GM23338 (cell line): ENCODE results near the gene DAB2.

Source experiments
- CREB1 ChIP-seq: fragments of 250-450 bp; sonication (Bioruptor Pico); IDR thresholded peaks from 2 replicates; pipeline ENCODE4 v1.5.0; 2020; ENCODE audit warnings: low read depth, mild to moderate bottlenecking, moderate library complexity
- EZH2 ChIP-seq: fragments of 200-600 bp; sonication (generic); IDR thresholded peaks from one replicate; pipeline ENCODE4 v1.8.0; 2017; ENCODE audit warnings: antibody characterized with exemption, mild to moderate bottlenecking, low read depth; ENCODE audit not compliant: unreplicated experiment
- ZNF114 ChIP-seq: fragments of 250-450 bp; sonication (Bioruptor Pico); IDR thresholded peaks from 2 replicates; pipeline ENCODE4 v1.5.0; 2020; ENCODE audit warnings: mild to moderate bottlenecking, moderate library complexity
- TF ChIP-seq, protein P1 (sequence below), 2 experiments: fragments of 200-600 bp in 1 of 2; sonication (generic) in 1 of 2; conservative IDR thresholded peaks; 2 replicates each; pipeline versions ENCODE4 v1.5.1 to v1.6.1; 2016 to 2017; ENCODE audit warnings: antibody characterized with exemption in 2 of 2, low read depth in 2 of 2, mild to moderate bottlenecking in 2 of 2, moderate library complexity in 1 of 2
- TF ChIP-seq, protein P2 (sequence below): IDR thresholded peaks from 2 replicates; pipeline ENCODE4 v1.6.1; 2016; ENCODE audit warnings: antibody characterized with exemption
- TF ChIP-seq, protein P3 (sequence below): IDR thresholded peaks from one replicate; pipeline ENCODE4 v1.6.1; 2018; ENCODE audit warnings: antibody characterized with exemption; ENCODE audit not compliant: unreplicated experiment

DNA sequence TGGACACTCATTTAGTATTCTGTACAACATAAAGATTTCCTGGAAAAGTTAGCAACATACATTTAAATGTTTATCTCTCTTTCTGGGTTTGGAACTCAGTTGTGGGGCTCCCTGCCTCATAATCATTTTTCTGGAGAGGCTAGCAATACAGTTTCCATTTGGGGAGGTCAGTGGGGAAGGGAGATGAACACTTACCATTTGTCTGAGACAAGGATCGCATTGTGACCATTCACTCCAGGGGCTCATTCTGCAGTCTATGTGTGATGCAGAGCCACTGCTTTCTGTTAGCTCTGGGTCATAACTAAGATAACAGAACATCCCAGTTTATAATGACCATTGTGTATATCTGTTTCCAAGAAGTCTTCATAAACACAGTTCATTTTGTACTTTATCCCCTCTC lies 82.9 kb downstream of the DAB2 start:
- TF ChIP-seq, protein P1, sequence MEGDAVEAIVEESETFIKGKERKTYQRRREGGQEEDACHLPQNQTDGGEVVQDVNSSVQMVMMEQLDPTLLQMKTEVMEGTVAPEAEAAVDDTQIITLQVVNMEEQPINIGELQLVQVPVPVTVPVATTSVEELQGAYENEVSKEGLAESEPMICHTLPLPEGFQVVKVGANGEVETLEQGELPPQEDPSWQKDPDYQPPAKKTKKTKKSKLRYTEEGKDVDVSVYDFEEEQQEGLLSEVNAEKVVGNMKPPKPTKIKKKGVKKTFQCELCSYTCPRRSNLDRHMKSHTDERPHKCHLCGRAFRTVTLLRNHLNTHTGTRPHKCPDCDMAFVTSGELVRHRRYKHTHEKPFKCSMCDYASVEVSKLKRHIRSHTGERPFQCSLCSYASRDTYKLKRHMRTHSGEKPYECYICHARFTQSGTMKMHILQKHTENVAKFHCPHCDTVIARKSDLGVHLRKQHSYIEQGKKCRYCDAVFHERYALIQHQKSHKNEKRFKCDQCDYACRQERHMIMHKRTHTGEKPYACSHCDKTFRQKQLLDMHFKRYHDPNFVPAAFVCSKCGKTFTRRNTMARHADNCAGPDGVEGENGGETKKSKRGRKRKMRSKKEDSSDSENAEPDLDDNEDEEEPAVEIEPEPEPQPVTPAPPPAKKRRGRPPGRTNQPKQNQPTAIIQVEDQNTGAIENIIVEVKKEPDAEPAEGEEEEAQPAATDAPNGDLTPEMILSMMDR (conservative IDR thresholded peaks at IDR 0.05; ENCODE audit: low read depth in 2 of 2) = no peak
- TF ChIP-seq, protein P2, sequence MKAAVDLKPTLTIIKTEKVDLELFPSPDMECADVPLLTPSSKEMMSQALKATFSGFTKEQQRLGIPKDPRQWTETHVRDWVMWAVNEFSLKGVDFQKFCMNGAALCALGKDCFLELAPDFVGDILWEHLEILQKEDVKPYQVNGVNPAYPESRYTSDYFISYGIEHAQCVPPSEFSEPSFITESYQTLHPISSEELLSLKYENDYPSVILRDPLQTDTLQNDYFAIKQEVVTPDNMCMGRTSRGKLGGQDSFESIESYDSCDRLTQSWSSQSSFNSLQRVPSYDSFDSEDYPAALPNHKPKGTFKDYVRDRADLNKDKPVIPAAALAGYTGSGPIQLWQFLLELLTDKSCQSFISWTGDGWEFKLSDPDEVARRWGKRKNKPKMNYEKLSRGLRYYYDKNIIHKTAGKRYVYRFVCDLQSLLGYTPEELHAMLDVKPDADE = no peak
- TF ChIP-seq, protein P3, sequence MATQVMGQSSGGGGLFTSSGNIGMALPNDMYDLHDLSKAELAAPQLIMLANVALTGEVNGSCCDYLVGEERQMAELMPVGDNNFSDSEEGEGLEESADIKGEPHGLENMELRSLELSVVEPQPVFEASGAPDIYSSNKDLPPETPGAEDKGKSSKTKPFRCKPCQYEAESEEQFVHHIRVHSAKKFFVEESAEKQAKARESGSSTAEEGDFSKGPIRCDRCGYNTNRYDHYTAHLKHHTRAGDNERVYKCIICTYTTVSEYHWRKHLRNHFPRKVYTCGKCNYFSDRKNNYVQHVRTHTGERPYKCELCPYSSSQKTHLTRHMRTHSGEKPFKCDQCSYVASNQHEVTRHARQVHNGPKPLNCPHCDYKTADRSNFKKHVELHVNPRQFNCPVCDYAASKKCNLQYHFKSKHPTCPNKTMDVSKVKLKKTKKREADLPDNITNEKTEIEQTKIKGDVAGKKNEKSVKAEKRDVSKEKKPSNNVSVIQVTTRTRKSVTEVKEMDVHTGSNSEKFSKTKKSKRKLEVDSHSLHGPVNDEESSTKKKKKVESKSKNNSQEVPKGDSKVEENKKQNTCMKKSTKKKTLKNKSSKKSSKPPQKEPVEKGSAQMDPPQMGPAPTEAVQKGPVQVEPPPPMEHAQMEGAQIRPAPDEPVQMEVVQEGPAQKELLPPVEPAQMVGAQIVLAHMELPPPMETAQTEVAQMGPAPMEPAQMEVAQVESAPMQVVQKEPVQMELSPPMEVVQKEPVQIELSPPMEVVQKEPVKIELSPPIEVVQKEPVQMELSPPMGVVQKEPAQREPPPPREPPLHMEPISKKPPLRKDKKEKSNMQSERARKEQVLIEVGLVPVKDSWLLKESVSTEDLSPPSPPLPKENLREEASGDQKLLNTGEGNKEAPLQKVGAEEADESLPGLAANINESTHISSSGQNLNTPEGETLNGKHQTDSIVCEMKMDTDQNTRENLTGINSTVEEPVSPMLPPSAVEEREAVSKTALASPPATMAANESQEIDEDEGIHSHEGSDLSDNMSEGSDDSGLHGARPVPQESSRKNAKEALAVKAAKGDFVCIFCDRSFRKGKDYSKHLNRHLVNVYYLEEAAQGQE = no peak
- TF ChIP-seq CREB1 (CRISPR knock-in tag) (no peak), EZH2 (no peak), ZNF114 (no peak)
